ENCODE measurements around the gene TAF11L6.
"Not testable (repeated sequence)": the region's sequence is repeated elsewhere in the genome, so short reads cannot be mapped to it uniquely, and the experiment has no call there.

TAF11L6 gene

DNA sequence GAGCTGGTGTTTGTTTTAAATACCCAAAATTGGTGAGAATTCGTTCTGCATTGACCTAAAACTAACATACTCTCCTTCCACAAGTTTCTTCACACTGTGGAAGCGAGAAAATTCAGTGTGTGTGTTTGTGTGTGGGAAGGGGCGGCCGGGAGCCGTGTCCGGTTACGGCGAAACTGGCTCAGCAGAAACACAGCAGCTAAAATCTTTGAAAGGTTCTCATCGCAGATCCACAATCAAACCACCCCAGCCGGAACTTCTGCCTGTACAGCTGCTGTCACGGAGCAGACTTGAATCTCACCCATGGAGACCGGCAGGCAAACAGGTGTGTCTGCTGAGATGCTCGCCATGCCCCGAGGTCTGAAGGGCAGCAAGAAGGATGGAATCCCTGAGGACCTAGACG, at the start of gene TAF11L6:
TAF11L6 (plus strand) TSS at position 301 of the 400 bp plus-strand sequence.
- DNase-seq: not testable (repeated sequence)

DNA sequence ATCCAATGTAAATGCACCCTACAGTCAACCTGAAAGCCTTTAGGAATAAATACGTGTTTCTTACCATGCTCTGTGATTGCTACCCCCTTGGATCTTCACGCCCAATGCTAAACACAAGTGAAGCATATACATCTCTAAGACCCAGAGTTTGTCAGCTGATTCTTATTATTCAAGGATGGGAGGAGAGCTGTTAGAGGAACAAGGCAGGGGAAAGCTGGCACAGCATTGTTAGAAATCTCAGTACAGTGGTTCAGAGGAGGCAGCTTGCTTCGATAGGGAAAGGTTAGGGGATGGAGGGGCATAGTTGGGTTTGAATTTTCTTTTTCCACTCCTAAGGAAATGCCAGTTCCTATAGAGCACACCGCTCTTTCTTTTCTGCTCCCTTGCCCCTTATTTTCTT, 47.1 kb upstream of the TAF11L6 start:
- no peak for DNase-seq

DNA sequence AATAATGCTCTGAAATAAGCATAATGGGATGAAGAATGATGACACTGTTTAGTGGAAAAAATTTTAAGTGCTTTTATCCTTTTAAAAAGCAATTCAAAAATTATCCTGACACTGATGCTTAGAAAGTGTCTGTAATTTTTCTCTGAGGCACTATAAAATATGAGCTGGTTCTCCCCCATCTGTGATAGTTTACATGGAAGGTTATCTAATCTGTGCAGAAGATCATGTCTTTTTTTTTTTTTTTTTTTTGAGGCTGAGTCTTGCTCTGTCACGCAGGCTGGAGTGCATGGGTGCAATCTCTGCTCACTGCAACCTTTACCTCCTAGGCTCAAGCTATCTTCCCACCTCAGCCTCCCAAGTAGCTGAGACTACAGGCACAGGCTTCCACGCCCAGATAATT, 45.7 kb upstream of the TAF11L6 start:
- DNase-seq: no peak

DNA sequence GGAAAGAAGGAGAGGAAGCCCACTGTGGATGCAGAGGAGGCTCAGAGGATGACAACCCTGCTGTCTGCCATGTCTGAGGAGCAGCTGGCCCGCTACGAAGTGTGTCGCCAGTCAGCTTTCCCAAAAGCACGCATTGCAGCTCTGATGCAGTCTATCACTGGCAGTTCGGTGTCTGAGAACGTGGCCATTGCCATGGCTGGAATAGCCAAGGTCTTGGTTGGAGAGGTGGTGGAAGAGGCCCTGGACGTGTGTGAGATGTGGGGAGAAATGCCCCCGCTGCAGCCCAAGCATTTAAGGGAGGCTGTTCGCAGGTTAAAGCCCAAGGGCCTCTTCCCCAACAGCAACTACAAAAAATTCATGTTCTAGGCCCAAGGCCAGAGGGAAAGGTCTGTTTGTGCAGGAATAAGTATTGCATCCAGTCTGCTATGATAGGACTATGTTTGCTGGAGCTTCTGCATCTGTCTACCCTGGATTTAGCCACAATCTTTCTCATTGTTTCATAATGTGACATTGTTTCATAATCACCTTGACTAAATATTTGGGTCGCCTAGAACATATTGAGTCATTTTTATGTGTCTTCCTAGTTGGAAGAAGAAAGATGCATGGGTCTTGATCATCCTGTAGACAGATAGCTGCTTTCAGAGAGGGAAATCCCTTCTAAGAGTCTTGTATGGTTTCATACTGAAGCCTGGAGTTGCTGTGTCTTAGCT, 41.9 kb upstream of the TAF11L6 start:
- DNase-seq: not testable (repeated sequence)

DNA sequence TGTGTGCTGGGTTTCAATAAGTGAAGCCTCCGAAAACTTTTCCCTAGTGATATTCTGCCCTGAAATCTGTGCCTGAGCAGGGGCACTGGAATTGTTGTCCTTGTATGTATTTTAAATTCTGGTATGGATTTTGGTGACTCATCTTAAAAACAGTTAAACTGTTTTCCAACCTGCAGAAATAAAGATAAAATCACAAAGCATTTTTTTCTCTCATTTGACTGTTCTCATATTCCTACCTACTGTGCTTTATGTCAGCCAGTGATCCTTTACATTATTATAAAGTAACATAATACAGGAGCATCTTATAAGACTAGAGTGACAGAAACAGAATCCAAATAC, 41.3 kb upstream of the TAF11L6 start:
- DNase-seq: no peak

DNA sequence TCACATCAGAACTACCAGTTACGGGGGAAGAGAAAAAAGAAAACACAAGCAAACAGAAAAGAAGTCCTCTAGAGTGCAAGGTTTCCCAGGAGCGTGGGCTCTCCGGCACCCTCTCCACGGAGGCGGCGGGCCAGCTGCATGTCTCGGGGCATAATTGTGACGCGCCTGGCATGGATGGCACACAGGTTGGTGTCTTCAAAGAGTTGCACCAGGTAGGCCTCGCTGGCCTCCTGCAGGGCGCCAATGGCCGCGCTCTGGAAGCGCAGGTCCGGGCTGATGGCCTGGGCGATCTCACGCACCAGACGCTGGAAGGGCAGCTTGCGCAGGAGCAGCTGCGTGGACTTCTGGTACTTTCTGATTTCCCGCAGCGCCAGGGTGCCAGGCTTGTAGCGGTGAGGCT, 37.2 kb upstream of the TAF11L6 start:
- DNase-seq: not testable (repeated sequence)

- DNase-seq: no peak
These were observed 35.7 kb upstream of the TAF11L6 start for GRCh38 chr5:17492770-17493169.

GRCh38 chr5:17497446-17497845, 31.0 kb upstream of the TAF11L6 start:
- DNase-seq: no peak

GRCh38 chr5:17497931-17498330, 30.5 kb upstream of the TAF11L6 start, which contains the start of gene TAF11L2:
TAF11L2 (plus strand) TSS chr5:17498231.
- DNase-seq: not testable (repeated sequence)

- no peak for DNase-seq
These were observed 16.6 kb upstream of the TAF11L6 start for GRCh38 chr5:17511775-17512325.

GRCh38 chr5:17517526-17517925, 10.9 kb upstream of the TAF11L6 start:
- DNase-seq: peak; percentile 1

DNA sequence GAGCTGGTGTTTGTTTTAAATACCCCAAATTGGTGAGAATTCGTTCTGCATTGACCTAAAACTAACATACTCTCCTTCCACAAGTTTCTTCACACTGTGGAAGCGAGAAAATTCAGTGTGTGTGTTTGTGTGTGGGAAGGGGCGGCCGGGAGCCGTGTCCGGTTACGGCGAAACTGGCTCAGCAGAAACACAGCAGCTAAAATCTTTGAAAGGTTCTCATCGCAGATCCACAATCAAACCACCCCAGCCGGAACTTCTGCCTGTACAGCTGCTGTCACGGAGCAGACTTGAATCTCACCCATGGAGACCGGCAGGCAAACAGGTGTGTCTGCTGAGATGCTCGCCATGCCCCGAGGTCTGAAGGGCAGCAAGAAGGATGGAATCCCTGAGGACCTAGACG, 10.4 kb upstream of the TAF11L6 start, which contains the start of gene TAF11L3:
TAF11L3 (plus strand) TSS at position 301 of the 400 bp plus-strand sequence.
- DNase-seq: not testable (repeated sequence)

- DNase-seq: not testable (repeated sequence)
These were observed 9.0 kb upstream of the TAF11L6 start for GRCh38 chr5:17519508-17519907.

- DNase-seq: not testable (repeated sequence)
These were observed 7.0 kb upstream of the TAF11L6 start, which contains the start of gene TAF11L4 for GRCh38 chr5:17521501-17521900. TAF11L4 (plus strand) TSS chr5:17521801.

DNA sequence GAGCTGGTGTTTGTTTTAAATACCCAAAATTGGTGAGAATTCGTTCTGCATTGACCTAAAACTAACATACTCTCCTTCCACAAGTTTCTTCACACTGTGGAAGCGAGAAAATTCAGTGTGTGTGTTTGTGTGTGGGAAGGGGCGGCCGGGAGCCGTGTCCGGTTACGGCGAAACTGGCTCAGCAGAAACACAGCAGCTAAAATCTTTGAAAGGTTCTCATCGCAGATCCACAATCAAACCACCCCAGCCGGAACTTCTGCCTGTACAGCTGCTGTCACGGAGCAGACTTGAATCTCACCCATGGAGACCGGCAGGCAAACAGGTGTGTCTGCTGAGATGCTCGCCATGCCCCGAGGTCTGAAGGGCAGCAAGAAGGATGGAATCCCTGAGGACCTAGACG, 3.5 kb upstream of the TAF11L6 start, which contains the start of gene TAF11L5:
TAF11L5 (plus strand) TSS at position 301 of the 400 bp plus-strand sequence.
- DNase-seq: not testable (repeated sequence)

DNA sequence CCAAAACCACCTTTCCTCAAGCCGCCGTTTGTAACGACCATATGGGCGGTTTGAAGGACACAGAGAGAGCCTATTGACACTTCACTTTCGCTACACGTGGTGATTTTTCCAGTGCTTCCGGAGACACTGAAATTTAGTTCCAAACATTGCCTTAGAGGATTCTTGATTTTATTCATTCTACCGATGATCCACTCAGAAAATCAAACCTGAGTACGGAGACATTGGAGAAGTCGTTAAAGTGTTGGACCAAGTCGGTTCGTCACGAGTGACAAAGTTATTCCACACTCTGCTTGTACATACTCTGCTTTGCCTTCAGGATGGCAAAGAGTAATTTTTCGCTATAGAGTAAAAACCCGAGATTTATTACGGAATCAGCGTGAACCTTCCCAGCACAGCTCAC, 2.0 kb upstream of the TAF11L6 start:
- DNase-seq: not testable (repeated sequence)
